HEK293 (cell line): Measurements from ENCODE around the gene ATCAY.

Source experiments
- CTCF ChIA-PET: fragments of 350-600 bp; formaldehyde crosslinking; extraction: SDS; loops from one replicate; lab custom pipeline; 2021; ENCODE audit warnings: antibody characterized with exemption; lab: Yijun Ruan, JAX
- POLR2A ChIA-PET: fragments of 300-600 bp; formaldehyde crosslinking; extraction: SDS; loops from one replicate; lab custom pipeline; 2020; ENCODE audit warnings: antibody characterized with exemption, inconsistent platforms; lab: Yijun Ruan, JAX
- H3K27ac ChIP-seq: fragments of 200-500 bp; sonication (Bioruptor generic); 2 replicates; pipeline ENCODE4 v1.5.1; 2014; ENCODE audit warnings: low read depth, low read length, control low read depth, inconsistent platforms; ENCODE audit errors: extremely low read depth
- H3K36me3 ChIP-seq, 2 experiments: fragments of 200-500 bp in 1 of 2; sonication (Bioruptor generic) in 1 of 2; 1 replicate in 1 of 2; 2 replicates in 1 of 2; pipeline ENCODE4 v1.5.1; 2014 to 2017; ENCODE audit warnings: inconsistent platforms in 2 of 2, low read length in 2 of 2; ENCODE audit not compliant: control insufficient read depth in 2 of 2, insufficient read depth in 1 of 2
- H3K4me1 ChIP-seq: fragments of 200-500 bp; sonication (Bioruptor generic); 2 replicates; pipeline ENCODE4 v1.5.1; 2014; ENCODE audit warnings: mild to moderate bottlenecking, low read length, inconsistent platforms; ENCODE audit not compliant: control insufficient read depth, insufficient read depth
- H3K4me3 ChIP-seq: 2 replicates; pipeline ENCODE4 v1.5.1; 2011; ENCODE audit warnings: low read depth, mild to moderate bottlenecking, control low read depth, low read length, moderate library complexity
- H3K9me3 ChIP-seq: fragments of 200-500 bp; sonication (Bioruptor generic); 2 replicates; pipeline ENCODE4 v1.5.1; 2014; ENCODE audit warnings: low read depth, low read length, inconsistent platforms; ENCODE audit not compliant: control insufficient read depth, insufficient read depth
- GLIS1 ChIP-seq: fragments of 450-650 bp; formaldehyde crosslinking; IDR thresholded peaks from 2 replicates; pipeline ENCODE4 v1.5.1; 2016; ENCODE audit warnings: missing biosample characterization, missing genetic modification characterization
- KLF16 ChIP-seq: fragments of 450-650 bp; formaldehyde crosslinking; IDR thresholded peaks from 2 replicates; pipeline ENCODE4 v1.5.1; 2017; ENCODE audit warnings: missing biosample characterization, missing genetic modification characterization
- OVOL3 ChIP-seq: fragments of 450-650 bp; formaldehyde crosslinking; IDR thresholded peaks from 2 replicates; pipeline ENCODE4 v1.5.1; 2016; ENCODE audit warnings: missing biosample characterization, missing genetic modification characterization
- SETDB1 ChIP-seq: IDR thresholded peaks from one replicate; pipeline ENCODE4 v1.6.1; 2017; ENCODE audit warnings: mild to moderate bottlenecking, low read length, moderate library complexity, mixed read lengths; ENCODE audit not compliant: insufficient read length
- SP2 ChIP-seq: fragments of 450-650 bp; formaldehyde crosslinking; IDR thresholded peaks from 2 replicates; pipeline ENCODE4 v1.5.1; 2016; ENCODE audit warnings: missing biosample characterization, missing genetic modification characterization
- TRIM28 ChIP-seq: IDR thresholded peaks from 2 replicates; pipeline ENCODE4 v1.6.1; 2011; ENCODE audit warnings: low read length, control low read depth, borderline replicate concordance
- ZBTB8A ChIP-seq: fragments of 450-650 bp; formaldehyde crosslinking; IDR thresholded peaks from 2 replicates; pipeline ENCODE4 v1.5.1; 2016; ENCODE audit warnings: missing biosample characterization, missing genetic modification characterization
- ZFP3 ChIP-seq: fragments of 450-650 bp; formaldehyde crosslinking; IDR thresholded peaks from 2 replicates; pipeline ENCODE4 v1.5.1; 2016; ENCODE audit warnings: low read depth, missing biosample characterization, missing genetic modification characterization
- ZIC2 ChIP-seq: fragments of 450-650 bp; formaldehyde crosslinking; IDR thresholded peaks from 2 replicates; pipeline ENCODE4 v1.5.1; 2016; ENCODE audit warnings: missing biosample characterization, missing genetic modification characterization
- ZNF146 ChIP-seq: fragments of 450-650 bp; formaldehyde crosslinking; IDR thresholded peaks from 2 replicates; pipeline ENCODE4 v1.5.1; 2016; ENCODE audit warnings: missing biosample characterization, missing genetic modification characterization
- ZNF175 ChIP-seq: fragments of 450-650 bp; formaldehyde crosslinking; IDR thresholded peaks from 2 replicates; pipeline ENCODE4 v1.5.1; 2016; ENCODE audit warnings: missing biosample characterization, missing genetic modification characterization
- ZNF184 ChIP-seq: fragments of 450-650 bp; IDR thresholded peaks from 2 replicates; pipeline ENCODE4 v1.5.1; 2018; ENCODE audit warnings: missing biosample characterization, mild to moderate bottlenecking, missing genetic modification characterization
- ZNF555 ChIP-seq: fragments of 450-650 bp; formaldehyde crosslinking; conservative IDR thresholded peaks from 2 replicates; pipeline ENCODE4 v1.5.1; 2017; ENCODE audit warnings: missing biosample characterization, mild to moderate bottlenecking, missing genetic modification characterization, inconsistent platforms
- ZNF629 ChIP-seq: fragments of 450-650 bp; formaldehyde crosslinking; IDR thresholded peaks from 2 replicates; pipeline ENCODE4 v1.5.1; 2017; ENCODE audit warnings: missing biosample characterization, missing genetic modification characterization
- TF ChIP-seq, protein P1 (sequence below): fragments of 450-650 bp; formaldehyde crosslinking; IDR thresholded peaks from 2 replicates; pipeline ENCODE4 v1.5.1; 2016; ENCODE audit warnings: missing biosample characterization, missing genetic modification characterization
- TF ChIP-seq, protein P2 (sequence below): fragments of 450-650 bp; formaldehyde crosslinking; IDR thresholded peaks from 2 replicates; pipeline ENCODE4 v1.5.1; 2016; ENCODE audit warnings: missing biosample characterization, missing genetic modification characterization
- TF ChIP-seq, protein P3 (sequence below): fragments of 450-650 bp; formaldehyde crosslinking; IDR thresholded peaks from 2 replicates; pipeline ENCODE4 v1.5.1; 2016; ENCODE audit warnings: missing biosample characterization, missing genetic modification characterization
- TF ChIP-seq, protein P4 (sequence below): fragments of 450-650 bp; formaldehyde crosslinking; IDR thresholded peaks from 2 replicates; pipeline ENCODE4 v1.5.1; 2016; ENCODE audit warnings: missing biosample characterization, missing genetic modification characterization
- TF ChIP-seq, protein P5 (sequence below): fragments of 450-650 bp; formaldehyde crosslinking; IDR thresholded peaks from 2 replicates; pipeline ENCODE4 v1.5.1; 2016; ENCODE audit warnings: missing biosample characterization, missing genetic modification characterization
- TF ChIP-seq, protein P6 (sequence below): fragments of 450-650 bp; formaldehyde crosslinking; IDR thresholded peaks from 2 replicates; pipeline ENCODE4 v1.5.1; 2016; ENCODE audit warnings: missing biosample characterization, missing genetic modification characterization

The ATCAY gene

DNA sequence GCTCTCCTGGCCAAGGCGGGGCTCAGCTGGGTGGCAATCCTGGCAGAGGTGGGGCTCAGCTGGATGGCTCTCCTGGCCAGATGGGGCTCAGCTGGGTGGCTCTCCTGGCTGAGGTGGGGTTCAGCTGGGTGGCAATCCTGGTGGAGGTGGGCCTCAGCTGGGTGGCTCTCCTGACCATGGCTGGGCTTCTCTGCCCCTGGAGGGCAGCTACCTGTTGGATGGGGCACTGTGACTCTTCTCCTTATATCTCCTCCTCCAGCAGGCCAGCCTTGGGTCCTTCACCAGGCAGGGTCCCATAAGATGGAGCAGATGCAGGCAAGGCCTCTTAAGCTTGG lies 28.3 kb upstream of the ATCAY start:
- TF ChIP-seq ZNF629 (tag by site-specific recombination): no peak
- no peak for TF ChIP-seq SP2 (tag by site-specific recombination)
- no peak for TF ChIP-seq OVOL3 (tag by site-specific recombination)
- peak; percentile 95 for TF ChIP-seq SETDB1
- TF ChIP-seq, protein P1, sequence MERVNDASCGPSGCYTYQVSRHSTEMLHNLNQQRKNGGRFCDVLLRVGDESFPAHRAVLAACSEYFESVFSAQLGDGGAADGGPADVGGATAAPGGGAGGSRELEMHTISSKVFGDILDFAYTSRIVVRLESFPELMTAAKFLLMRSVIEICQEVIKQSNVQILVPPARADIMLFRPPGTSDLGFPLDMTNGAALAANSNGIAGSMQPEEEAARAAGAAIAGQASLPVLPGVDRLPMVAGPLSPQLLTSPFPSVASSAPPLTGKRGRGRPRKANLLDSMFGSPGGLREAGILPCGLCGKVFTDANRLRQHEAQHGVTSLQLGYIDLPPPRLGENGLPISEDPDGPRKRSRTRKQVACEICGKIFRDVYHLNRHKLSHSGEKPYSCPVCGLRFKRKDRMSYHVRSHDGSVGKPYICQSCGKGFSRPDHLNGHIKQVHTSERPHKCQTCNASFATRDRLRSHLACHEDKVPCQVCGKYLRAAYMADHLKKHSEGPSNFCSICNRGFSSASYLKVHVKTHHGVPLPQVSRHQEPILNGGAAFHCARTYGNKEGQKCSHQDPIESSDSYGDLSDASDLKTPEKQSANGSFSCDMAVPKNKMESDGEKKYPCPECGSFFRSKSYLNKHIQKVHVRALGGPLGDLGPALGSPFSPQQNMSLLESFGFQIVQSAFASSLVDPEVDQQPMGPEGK: no peak
- peak; percentile 99; the same call in 1 of the 2 replicates for TF ChIP-seq TRIM28
- TF ChIP-seq, protein P2, sequence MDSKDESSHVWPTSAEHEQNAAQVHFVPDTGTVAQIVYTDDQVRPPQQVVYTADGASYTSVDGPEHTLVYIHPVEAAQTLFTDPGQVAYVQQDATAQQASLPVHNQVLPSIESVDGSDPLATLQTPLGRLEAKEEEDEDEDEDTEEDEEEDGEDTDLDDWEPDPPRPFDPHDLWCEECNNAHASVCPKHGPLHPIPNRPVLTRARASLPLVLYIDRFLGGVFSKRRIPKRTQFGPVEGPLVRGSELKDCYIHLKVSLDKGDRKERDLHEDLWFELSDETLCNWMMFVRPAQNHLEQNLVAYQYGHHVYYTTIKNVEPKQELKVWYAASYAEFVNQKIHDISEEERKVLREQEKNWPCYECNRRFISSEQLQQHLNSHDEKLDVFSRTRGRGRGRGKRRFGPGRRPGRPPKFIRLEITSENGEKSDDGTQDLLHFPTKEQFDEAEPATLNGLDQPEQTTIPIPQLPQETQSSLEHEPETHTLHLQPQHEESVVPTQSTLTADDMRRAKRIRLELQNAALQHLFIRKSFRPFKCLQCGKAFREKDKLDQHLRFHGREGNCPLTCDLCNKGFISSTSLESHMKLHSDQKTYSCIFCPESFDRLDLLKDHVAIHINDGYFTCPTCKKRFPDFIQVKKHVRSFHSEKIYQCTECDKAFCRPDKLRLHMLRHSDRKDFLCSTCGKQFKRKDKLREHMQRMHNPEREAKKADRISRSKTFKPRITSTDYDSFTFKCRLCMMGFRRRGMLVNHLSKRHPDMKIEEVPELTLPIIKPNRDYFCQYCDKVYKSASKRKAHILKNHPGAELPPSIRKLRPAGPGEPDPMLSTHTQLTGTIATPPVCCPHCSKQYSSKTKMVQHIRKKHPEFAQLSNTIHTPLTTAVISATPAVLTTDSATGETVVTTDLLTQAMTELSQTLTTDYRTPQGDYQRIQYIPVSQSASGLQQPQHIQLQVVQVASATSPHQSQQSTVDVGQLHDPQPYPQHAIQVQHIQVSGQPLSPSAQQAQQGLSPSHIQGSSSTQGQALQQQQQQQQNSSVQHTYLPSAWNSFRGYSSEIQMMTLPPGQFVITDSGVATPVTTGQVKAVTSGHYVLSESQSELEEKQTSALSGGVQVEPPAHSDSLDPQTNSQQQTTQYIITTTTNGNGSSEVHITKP: no peak
- no peak for TF ChIP-seq ZNF184 (tag by site-specific recombination)
- TF ChIP-seq, protein P3, sequence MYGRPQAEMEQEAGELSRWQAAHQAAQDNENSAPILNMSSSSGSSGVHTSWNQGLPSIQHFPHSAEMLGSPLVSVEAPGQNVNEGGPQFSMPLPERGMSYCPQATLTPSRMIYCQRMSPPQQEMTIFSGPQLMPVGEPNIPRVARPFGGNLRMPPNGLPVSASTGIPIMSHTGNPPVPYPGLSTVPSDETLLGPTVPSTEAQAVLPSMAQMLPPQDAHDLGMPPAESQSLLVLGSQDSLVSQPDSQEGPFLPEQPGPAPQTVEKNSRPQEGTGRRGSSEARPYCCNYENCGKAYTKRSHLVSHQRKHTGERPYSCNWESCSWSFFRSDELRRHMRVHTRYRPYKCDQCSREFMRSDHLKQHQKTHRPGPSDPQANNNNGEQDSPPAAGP (tag by site-specific recombination): no peak
- H3K4me1 ChIP-seq: no peaks in the 10 kb centered on the region
- no peak overlapping the region for H3K4me3 ChIP-seq
- no peaks in the 10 kb centered on the region for H3K36me3 ChIP-seq
- ChIA-PET CTCF (interaction anchor here (0.8 to 2.6 kb wide), 8 partner anchors 8 to 288 kb away, joined by 3 to 11 read pairs (median 5); no protein-coding TSS in a partner anchor), POLR2A (interaction anchor here (0.5 to 1.6 kb wide), 4 partner anchors 9 to 134 kb away, joined by 3 to 13 read pairs (median 6); partner anchors contain the start of genes DAPK3 and EEF2)
- no peaks in the 10 kb centered on the region for H3K9me3 ChIP-seq
- no peak overlapping the region for H3K27ac ChIP-seq

DNA sequence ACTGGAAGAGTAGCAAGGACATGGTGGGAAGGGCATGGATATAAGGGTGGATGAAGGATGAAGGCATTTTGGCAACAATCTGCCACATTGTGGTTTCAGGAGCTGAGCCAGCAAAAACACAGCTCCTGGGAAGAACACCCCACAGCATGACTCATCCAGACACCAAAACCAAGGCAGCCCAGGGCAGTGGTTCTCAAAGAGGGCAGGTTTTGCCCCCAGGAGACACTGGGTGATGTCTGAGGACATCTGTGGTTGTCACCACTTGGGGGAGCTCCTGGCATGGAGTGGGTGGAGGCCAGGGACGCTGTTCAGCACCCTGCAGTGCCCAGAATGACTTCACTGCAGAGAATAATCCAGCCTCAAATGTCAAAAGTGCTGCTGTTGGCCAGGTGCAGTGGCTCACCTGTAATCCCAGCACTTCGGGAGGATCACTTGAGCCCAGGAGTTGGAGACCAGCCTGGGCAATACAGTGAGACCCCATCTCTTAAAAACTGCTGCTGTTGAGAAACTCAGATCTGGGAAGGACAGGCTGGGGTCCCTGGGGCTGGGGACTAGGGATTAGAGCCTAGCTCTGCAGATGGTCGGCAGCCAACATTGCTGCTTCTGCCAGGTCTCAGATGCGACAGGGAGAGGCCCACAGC lies 27.8 kb upstream of the ATCAY start:
- H3K4me3 ChIP-seq: no peak overlapping the region
- H3K36me3 ChIP-seq: no peaks in the 10 kb centered on the region
- ChIA-PET POLR2A (interaction anchor here (0.5 to 1.6 kb wide), 8 partner anchors 9 to 313 kb away, joined by 3 to 13 read pairs (median 5); partner anchors contain the start of genes DAPK3, EEF2 and PIAS4), CTCF (interaction anchor here (0.6 to 2.6 kb wide), 10 partner anchors 9 to 287 kb away, joined by 3 to 11 read pairs (median 3); no protein-coding TSS in a partner anchor)
- no peaks in the 10 kb centered on the region for H3K9me3 ChIP-seq
- no peaks in the 10 kb centered on the region for H3K4me1 ChIP-seq
- no peak overlapping the region for H3K27ac ChIP-seq
- TF ChIP-seq ZBTB8A (tag by site-specific recombination): 0 out of 2 replicates have a peak, but pooled peaks have one; percentile 15
- no peak for TF ChIP-seq ZNF555 (tag by site-specific recombination)
- no peak for TF ChIP-seq ZNF175 (tag by site-specific recombination)
- no peak for TF ChIP-seq ZNF146 (tag by site-specific recombination)
- TF ChIP-seq GLIS1: peak; percentile 49
- peak; percentile 31; the same call in 1 of the 2 replicates for TF ChIP-seq KLF16 (tag by site-specific recombination)
- TF ChIP-seq, protein P4, sequence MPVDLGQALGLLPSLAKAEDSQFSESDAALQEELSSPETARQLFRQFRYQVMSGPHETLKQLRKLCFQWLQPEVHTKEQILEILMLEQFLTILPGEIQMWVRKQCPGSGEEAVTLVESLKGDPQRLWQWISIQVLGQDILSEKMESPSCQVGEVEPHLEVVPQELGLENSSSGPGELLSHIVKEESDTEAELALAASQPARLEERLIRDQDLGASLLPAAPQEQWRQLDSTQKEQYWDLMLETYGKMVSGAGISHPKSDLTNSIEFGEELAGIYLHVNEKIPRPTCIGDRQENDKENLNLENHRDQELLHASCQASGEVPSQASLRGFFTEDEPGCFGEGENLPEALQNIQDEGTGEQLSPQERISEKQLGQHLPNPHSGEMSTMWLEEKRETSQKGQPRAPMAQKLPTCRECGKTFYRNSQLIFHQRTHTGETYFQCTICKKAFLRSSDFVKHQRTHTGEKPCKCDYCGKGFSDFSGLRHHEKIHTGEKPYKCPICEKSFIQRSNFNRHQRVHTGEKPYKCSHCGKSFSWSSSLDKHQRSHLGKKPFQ (tag by site-specific recombination): no peak
- TF ChIP-seq, protein P5, sequence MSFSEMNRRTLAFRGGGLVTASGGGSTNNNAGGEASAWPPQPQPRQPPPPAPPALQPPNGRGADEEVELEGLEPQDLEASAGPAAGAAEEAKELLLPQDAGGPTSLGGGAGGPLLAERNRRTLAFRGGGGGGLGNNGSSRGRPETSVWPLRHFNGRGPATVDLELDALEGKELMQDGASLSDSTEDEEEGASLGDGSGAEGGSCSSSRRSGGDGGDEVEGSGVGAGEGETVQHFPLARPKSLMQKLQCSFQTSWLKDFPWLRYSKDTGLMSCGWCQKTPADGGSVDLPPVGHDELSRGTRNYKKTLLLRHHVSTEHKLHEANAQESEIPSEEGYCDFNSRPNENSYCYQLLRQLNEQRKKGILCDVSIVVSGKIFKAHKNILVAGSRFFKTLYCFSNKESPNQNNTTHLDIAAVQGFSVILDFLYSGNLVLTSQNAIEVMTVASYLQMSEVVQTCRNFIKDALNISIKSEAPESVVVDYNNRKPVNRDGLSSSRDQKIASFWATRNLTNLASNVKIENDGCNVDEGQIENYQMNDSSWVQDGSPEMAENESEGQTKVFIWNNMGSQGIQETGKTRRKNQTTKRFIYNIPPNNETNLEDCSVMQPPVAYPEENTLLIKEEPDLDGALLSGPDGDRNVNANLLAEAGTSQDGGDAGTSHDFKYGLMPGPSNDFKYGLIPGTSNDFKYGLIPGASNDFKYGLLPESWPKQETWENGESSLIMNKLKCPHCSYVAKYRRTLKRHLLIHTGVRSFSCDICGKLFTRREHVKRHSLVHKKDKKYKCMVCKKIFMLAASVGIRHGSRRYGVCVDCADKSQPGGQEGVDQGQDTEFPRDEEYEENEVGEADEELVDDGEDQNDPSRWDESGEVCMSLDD: peak; percentile 75
- TF ChIP-seq ZFP3 (tag by site-specific recombination): no peak
- TF ChIP-seq, protein P6, sequence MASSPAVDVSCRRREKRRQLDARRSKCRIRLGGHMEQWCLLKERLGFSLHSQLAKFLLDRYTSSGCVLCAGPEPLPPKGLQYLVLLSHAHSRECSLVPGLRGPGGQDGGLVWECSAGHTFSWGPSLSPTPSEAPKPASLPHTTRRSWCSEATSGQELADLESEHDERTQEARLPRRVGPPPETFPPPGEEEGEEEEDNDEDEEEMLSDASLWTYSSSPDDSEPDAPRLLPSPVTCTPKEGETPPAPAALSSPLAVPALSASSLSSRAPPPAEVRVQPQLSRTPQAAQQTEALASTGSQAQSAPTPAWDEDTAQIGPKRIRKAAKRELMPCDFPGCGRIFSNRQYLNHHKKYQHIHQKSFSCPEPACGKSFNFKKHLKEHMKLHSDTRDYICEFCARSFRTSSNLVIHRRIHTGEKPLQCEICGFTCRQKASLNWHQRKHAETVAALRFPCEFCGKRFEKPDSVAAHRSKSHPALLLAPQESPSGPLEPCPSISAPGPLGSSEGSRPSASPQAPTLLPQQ (tag by site-specific recombination): peak; percentile 83
- peak; percentile 83 for TF ChIP-seq ZIC2
